H9 (cell line): ENCODE data around the gene TMEM115. TPM values are rescaled to one million over a fixed set of nuclear protein-coding genes. Genes with fewer than 3 reads are reported as not detected.

Experiments used
- DNase-seq: peaks from one replicate; pipeline ENCODE4 v3.0.0-alpha.2; 2017
- H2AFZ ChIP-seq: one replicate; pipeline ENCODE4 v1.6.1; 2013; ENCODE audit warnings: mild to moderate bottlenecking, low read length, control low read depth, moderate library complexity
- H2AK5ac ChIP-seq: 2 replicates; pipeline ENCODE4 v1.6.1; 2013; ENCODE audit warnings: low read length, control low read depth, mixed read lengths; ENCODE audit not compliant: insufficient read length
- H2BK120ac ChIP-seq: one replicate; pipeline ENCODE4 v1.6.1; 2013; ENCODE audit warnings: low read depth, mild to moderate bottlenecking, low read length, control low read depth, inconsistent platforms; ENCODE audit not compliant: poor library complexity, severe bottlenecking
- H2BK12ac ChIP-seq: 2 replicates; pipeline ENCODE4 v1.6.1; 2013; ENCODE audit warnings: low read length, control low read depth, mixed read lengths, low read depth; ENCODE audit not compliant: insufficient read length
- H2BK15ac ChIP-seq: 2 replicates; pipeline ENCODE4 v1.6.1; 2013; ENCODE audit warnings: low read depth, low read length, control low read depth
- H2BK20ac ChIP-seq: one replicate; pipeline ENCODE4 v1.6.1; 2013; ENCODE audit warnings: low read depth, mild to moderate bottlenecking, low read length, control low read depth, inconsistent platforms; ENCODE audit not compliant: poor library complexity, severe bottlenecking
- H2BK5ac ChIP-seq: 2 replicates; pipeline ENCODE4 v1.6.1; 2013; ENCODE audit warnings: low read length, control low read depth, mixed read lengths; ENCODE audit not compliant: insufficient read length
- H3K14ac ChIP-seq: 2 replicates; pipeline ENCODE4 v1.6.1; 2013; ENCODE audit warnings: low read length, control low read depth; ENCODE audit not compliant: insufficient read depth
- H3K18ac ChIP-seq: 2 replicates; pipeline ENCODE4 v1.6.1; 2013; ENCODE audit warnings: low read depth, mild to moderate bottlenecking, mixed read lengths, low read length, control low read depth; ENCODE audit not compliant: insufficient read length
- H3K23ac ChIP-seq: 2 replicates; pipeline ENCODE4 v1.6.1; 2013; ENCODE audit warnings: low read length, control low read depth, mixed read lengths, low read depth; ENCODE audit not compliant: insufficient read length
- H3K23me2 ChIP-seq: 2 replicates; pipeline ENCODE4 v1.6.1; 2013; ENCODE audit warnings: low read depth, mild to moderate bottlenecking, mixed read lengths, low read length, control low read depth; ENCODE audit not compliant: insufficient read length, poor library complexity, severe bottlenecking
- H3K27ac ChIP-seq: 2 replicates; pipeline ENCODE4 v1.5.1; 2013; ENCODE audit warnings: low read length, control low read depth, mixed read lengths, low read depth; ENCODE audit not compliant: insufficient read length
- H3K27me3 ChIP-seq: 2 replicates; pipeline ENCODE4 v1.6.1; 2013; ENCODE audit warnings: low read length, control low read depth, inconsistent platforms; ENCODE audit not compliant: insufficient read depth
- H3K4ac ChIP-seq: 2 replicates; pipeline ENCODE4 v1.6.1; 2013; ENCODE audit warnings: low read depth, mild to moderate bottlenecking, control low read depth, inconsistent platforms, low read length, moderate library complexity
- H3K4me1 ChIP-seq: 2 replicates; pipeline ENCODE4 v1.6.1; 2013; ENCODE audit warnings: low read length, control low read depth, inconsistent platforms; ENCODE audit not compliant: insufficient read depth
- H3K4me2 ChIP-seq: 2 replicates; pipeline ENCODE4 v1.6.1; 2013; ENCODE audit warnings: low read length, control low read depth, mixed read lengths; ENCODE audit not compliant: insufficient read length, insufficient read depth
- H3K56ac ChIP-seq: 2 replicates; pipeline ENCODE4 v1.6.1; 2013; ENCODE audit warnings: low read depth, mild to moderate bottlenecking, mixed read lengths, low read length, control low read depth; ENCODE audit not compliant: insufficient read length
- H3K79me1 ChIP-seq: 2 replicates; pipeline ENCODE4 v1.6.1; 2013; ENCODE audit warnings: low read depth, mild to moderate bottlenecking, moderate library complexity, low read length, control low read depth, inconsistent platforms; ENCODE audit not compliant: insufficient read depth, poor library complexity, severe bottlenecking
- H3K79me2 ChIP-seq: 2 replicates; pipeline ENCODE4 v1.6.1; 2013; ENCODE audit warnings: low read length, control low read depth, inconsistent platforms; ENCODE audit not compliant: insufficient read depth
- H3K9ac ChIP-seq: 2 replicates; pipeline ENCODE4 v1.6.1; 2013; ENCODE audit warnings: low read length, control low read depth, mixed read lengths; ENCODE audit not compliant: insufficient read length; ENCODE audit errors: extremely low read depth
- H3K9me3 ChIP-seq: one replicate; pipeline ENCODE4 v1.6.1; 2013; ENCODE audit warnings: low read depth, low read length, inconsistent platforms; ENCODE audit not compliant: control insufficient read depth
- H3T11ph ChIP-seq: one replicate; pipeline ENCODE4 v1.6.1; 2013; ENCODE audit warnings: mild to moderate bottlenecking, low read length, control low read depth, inconsistent platforms
- H4K20me1 ChIP-seq: one replicate; pipeline ENCODE4 v1.6.1; 2013; ENCODE audit not compliant: control insufficient read depth, insufficient read length, insufficient read depth
- H4K5ac ChIP-seq: 2 replicates; pipeline ENCODE4 v1.6.1; 2013; ENCODE audit warnings: low read depth, mild to moderate bottlenecking, mixed read lengths, low read length, control low read depth; ENCODE audit not compliant: insufficient read length
- H4K8ac ChIP-seq: replicated peaks from 2 replicates; pipeline ENCODE4 v1.6.1; 2013; ENCODE audit warnings: low read length, control low read depth, mixed read lengths, low read depth; ENCODE audit not compliant: insufficient read length
- H4K91ac ChIP-seq: 2 replicates; pipeline ENCODE4 v1.6.1; 2013; ENCODE audit warnings: low read depth, mild to moderate bottlenecking, moderate library complexity, mixed read lengths, low read length, control low read depth; ENCODE audit not compliant: insufficient read length
- H3K27ac Mint-ChIP-seq, 3 experiments: 2 replicates in 2 of 3; 3 replicates in 1 of 3; pipeline ENCODE4 v1.8.0; 2020 to 2021; ENCODE audit warnings: mixed read lengths in 3 of 3, mild to moderate bottlenecking in 1 of 3, moderate library complexity in 1 of 3
- H3K27me3 Mint-ChIP-seq: 2 replicates; pipeline ENCODE4 v1.8.0; 2021; ENCODE audit warnings: low read depth, mild to moderate bottlenecking, moderate library complexity, mixed read lengths
- H3K36me3 Mint-ChIP-seq, 3 experiments: 2 replicates in 2 of 3; 3 replicates in 1 of 3; pipeline ENCODE4 v1.8.0; 2020 to 2021; ENCODE audit warnings: low read depth in 3 of 3, mixed read lengths in 3 of 3; ENCODE audit not compliant: insufficient read depth in 1 of 3
- H3K4me1 Mint-ChIP-seq, 2 experiments: 2 replicates each; pipeline ENCODE4 v1.8.0; 2020; ENCODE audit warnings: mixed read lengths in 2 of 2
- H3K4me3 Mint-ChIP-seq, 2 experiments: 2 replicates in 1 of 2; 3 replicates in 1 of 2; pipeline ENCODE4 v1.8.0; 2020 to 2021; ENCODE audit warnings: mild to moderate bottlenecking in 2 of 2, mixed read lengths in 2 of 2, moderate library complexity in 1 of 2
- H3K9me3 Mint-ChIP-seq, 2 experiments: 2 replicates in 1 of 2; 3 replicates in 1 of 2; pipeline ENCODE4 v1.8.0; 2020; ENCODE audit warnings: mild to moderate bottlenecking in 2 of 2, mixed read lengths in 2 of 2, moderate library complexity in 1 of 2
- CTCF ChIP-seq: fragments of 200-600 bp; sonication (generic); conservative IDR thresholded peaks from 3 replicates; pipeline ENCODE4 v1.8.0; 2021; ENCODE audit warnings: antibody characterized with exemption, mild to moderate bottlenecking
- WGBS: extraction: QIAGEN DNeasy Blood & Tissue Kit; methylation state at CpG from one replicate; pipeline ENCODE4 v1.1.7; 2013; ENCODE audit warnings: missing lambda C conversion rate, low lambda C conversion rate, mixed read lengths; ENCODE audit not compliant: insufficient read length; ENCODE audit errors: extremely low coverage; 5-methylcytosine and 5-hydroxymethylcytosine counted together
- total RNA-seq: library from RNA; stranded (reverse); gene quantifications from 2 replicates; pipeline ENCODE4 v1.2.1, GENCODE V29; 2021

Gene TMEM115
- total RNA-seq, 1 experiment from 2014 or later, result 32.3 TPM

GRCh38 chr3:50369012-50369670, 9.8 kb upstream of the TMEM115 start:
- no peak overlapping the region for H3K56ac ChIP-seq
- H3K36me3 Mint-ChIP-seq, result no peaks in the 10 kb centered on the region
- no peaks in the 10 kb centered on the region for H4K20me1 ChIP-seq
- H3K14ac ChIP-seq, result no peak overlapping the region; the same call in 1 of the 2 replicates
- H3K27me3 ChIP-seq, result no peaks in the 10 kb centered on the region
- no peaks in the 10 kb centered on the region for H3K79me1 ChIP-seq
- no peaks in the 10 kb centered on the region for H3K9me3 Mint-ChIP-seq
- no peak overlapping the region for H2AFZ ChIP-seq
- no peak overlapping the region for H3K27ac ChIP-seq
- no peak overlapping the region for H3T11ph ChIP-seq
- no peaks in the 10 kb centered on the region for H3K79me2 ChIP-seq
- H2BK120ac ChIP-seq, result no peak overlapping the region
- peaks cover 10% of the 10 kb centered on the region for H3K23me2 ChIP-seq
- H3K23ac ChIP-seq, result no peak overlapping the region
- H2BK5ac ChIP-seq, result no peak overlapping the region
- H2BK20ac ChIP-seq, result no peak overlapping the region
- no peak overlapping the region for H3K4ac ChIP-seq
- H3K9me3 ChIP-seq, result no peaks in the 10 kb centered on the region
- H3K9ac ChIP-seq, result no peak overlapping the region
- WGBS, result no CpG with 5 or more reads among the region's 9 CpGs
- no peak overlapping the region for H4K91ac ChIP-seq
- H3K4me1 ChIP-seq, result no peaks in the 10 kb centered on the region
- no peak overlapping the region for H2AK5ac ChIP-seq
- H3K4me2 ChIP-seq, result no peak overlapping the region
- no peak for TF ChIP-seq CTCF
- no peak overlapping the region for H4K5ac ChIP-seq
- H4K8ac ChIP-seq, result no peak overlapping the region
- no peak overlapping the region for H3K4me3 Mint-ChIP-seq
- H3K27ac Mint-ChIP-seq, result no peak overlapping the region; a peak in 1 of 7 replicates
- DNase-seq, result no peak
- no peak overlapping the region for H2BK15ac ChIP-seq
- peaks cover 5% of the 10 kb centered on the region for H3K27me3 Mint-ChIP-seq
- H2BK12ac ChIP-seq, result no peak overlapping the region
- H3K18ac ChIP-seq, result no peak overlapping the region
- H3K4me1 Mint-ChIP-seq, result peaks cover 19 to 39% of the 10 kb centered on the region in 2 experiments
